ENCODE data around the gene SDK1. TPM values are rescaled to one million over a fixed set of nuclear protein-coding genes. Genes with fewer than 3 reads are reported as not detected.

The SDK1 gene
- total RNA-seq, 1 donor from 2014 or later = 10.9 TPM

DNA sequence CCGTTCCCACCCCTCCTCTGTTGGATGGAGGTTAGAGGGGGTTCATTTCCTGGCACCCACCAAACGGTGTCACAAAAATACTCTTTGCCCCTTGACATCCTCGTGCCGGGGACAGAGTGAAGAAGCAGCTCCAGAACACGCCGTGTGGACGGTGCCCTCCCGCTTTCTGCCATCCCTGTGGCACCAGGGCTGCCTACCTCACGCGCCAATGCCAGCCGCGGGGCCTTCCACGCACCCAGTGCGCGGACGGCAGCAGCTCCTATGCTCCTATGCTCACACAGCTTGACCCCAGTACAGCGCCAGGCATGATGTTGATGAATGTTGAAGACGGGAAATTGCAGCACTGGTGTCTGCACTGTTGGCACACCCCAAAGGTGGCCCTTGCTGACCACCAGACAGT, 873.8 kb downstream of the SDK1 start:
- Mint-ChIP-seq H3K36me3 (ENCODE audit: low read depth) (no peaks in the 10 kb centered on the region), H3K27me3 (ENCODE audit: low read depth) (no peaks in the 10 kb centered on the region), H3K4me3 (ENCODE audit: unreplicated experiment) (no peak overlapping the region), H3K4me1 (ENCODE audit: low read depth) (no peaks in the 10 kb centered on the region), H3K27ac (ENCODE audit: unreplicated experiment) (no peak overlapping the region), H3K9me3 (ENCODE audit: low read depth) (no peaks in the 10 kb centered on the region)
- no peak for DNase-seq (ENCODE audit: low spot score)
- TF ChIP-seq, protein P1, sequence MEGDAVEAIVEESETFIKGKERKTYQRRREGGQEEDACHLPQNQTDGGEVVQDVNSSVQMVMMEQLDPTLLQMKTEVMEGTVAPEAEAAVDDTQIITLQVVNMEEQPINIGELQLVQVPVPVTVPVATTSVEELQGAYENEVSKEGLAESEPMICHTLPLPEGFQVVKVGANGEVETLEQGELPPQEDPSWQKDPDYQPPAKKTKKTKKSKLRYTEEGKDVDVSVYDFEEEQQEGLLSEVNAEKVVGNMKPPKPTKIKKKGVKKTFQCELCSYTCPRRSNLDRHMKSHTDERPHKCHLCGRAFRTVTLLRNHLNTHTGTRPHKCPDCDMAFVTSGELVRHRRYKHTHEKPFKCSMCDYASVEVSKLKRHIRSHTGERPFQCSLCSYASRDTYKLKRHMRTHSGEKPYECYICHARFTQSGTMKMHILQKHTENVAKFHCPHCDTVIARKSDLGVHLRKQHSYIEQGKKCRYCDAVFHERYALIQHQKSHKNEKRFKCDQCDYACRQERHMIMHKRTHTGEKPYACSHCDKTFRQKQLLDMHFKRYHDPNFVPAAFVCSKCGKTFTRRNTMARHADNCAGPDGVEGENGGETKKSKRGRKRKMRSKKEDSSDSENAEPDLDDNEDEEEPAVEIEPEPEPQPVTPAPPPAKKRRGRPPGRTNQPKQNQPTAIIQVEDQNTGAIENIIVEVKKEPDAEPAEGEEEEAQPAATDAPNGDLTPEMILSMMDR (IDR thresholded peaks at IDR 0.05) = no peak

DNA sequence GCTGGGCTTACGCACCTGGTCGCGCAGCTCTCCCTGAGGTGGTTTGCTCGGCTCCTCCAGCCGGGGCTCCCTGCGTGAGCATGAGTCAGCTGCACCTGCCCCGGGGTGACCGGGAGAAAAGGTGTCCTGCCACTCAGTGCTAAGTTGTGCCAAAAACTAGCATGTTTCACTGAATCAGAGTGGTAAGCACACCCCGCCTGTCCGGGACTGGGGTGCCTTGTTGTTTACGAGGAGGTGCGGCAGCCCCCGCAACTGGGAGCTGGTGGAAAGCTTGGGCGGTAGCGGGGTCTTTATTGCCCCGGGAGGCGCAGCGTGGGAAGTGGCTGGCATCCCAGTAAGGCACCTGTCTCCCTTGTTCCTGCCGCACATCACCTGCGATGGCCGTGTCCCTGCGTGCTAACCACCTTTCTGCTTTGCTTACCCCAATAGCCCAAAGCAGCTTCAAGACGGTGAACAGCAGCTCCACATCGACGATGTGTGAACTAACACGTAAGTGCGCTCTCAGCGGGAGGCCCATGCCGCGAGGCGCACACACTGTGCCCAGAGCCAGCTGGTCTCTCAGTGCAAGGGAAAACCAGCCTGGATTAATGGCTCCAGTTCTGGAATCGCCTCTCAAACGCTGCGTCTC, 874.4 kb downstream of the SDK1 start:
- Mint-ChIP-seq H3K4me1 (ENCODE audit: low read depth) (no peaks in the 10 kb centered on the region), H3K36me3 (ENCODE audit: low read depth) (no peaks in the 10 kb centered on the region), H3K9me3 (ENCODE audit: low read depth) (no peaks in the 10 kb centered on the region), H3K27ac (ENCODE audit: unreplicated experiment) (no peak overlapping the region), H3K4me3 (ENCODE audit: unreplicated experiment) (no peak overlapping the region), H3K27me3 (ENCODE audit: low read depth) (no peaks in the 10 kb centered on the region)
- TF ChIP-seq, protein P1 (IDR thresholded peaks at IDR 0.05) = no peak
- peak; percentile 88 for DNase-seq (ENCODE audit: low spot score)

DNA sequence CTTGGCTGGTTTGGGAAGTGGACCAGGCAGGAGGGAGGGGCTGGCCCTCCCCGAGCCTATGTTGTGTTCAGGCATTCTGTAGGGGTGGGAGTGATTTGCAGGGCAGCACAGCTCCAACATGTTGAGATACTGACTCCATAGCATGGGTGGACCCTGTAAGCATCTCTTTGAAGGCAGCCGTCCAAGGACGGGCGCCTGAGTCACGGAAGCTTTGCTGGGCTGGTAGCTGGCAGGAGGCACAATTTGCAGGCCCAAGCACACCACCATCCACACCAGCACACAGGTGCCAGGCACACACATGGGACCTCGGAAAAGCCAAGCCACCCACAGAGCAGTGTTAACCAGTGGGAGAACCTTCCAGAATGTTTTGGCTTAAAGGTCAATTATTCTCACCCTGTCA, 875.9 kb downstream of the SDK1 start:
- Mint-ChIP-seq H3K4me1 (ENCODE audit: low read depth) (no peaks in the 10 kb centered on the region), H3K27ac (ENCODE audit: unreplicated experiment) (peak overlapping the region; percentile 28), H3K4me3 (ENCODE audit: unreplicated experiment) (no peak overlapping the region), H3K27me3 (ENCODE audit: low read depth) (no peaks in the 10 kb centered on the region), H3K36me3 (ENCODE audit: low read depth) (no peaks in the 10 kb centered on the region), H3K9me3 (ENCODE audit: low read depth) (no peaks in the 10 kb centered on the region)
- peak; percentile 35 for DNase-seq (ENCODE audit: low spot score)
- TF ChIP-seq, protein P1 (IDR thresholded peaks at IDR 0.05) = no peak

DNA sequence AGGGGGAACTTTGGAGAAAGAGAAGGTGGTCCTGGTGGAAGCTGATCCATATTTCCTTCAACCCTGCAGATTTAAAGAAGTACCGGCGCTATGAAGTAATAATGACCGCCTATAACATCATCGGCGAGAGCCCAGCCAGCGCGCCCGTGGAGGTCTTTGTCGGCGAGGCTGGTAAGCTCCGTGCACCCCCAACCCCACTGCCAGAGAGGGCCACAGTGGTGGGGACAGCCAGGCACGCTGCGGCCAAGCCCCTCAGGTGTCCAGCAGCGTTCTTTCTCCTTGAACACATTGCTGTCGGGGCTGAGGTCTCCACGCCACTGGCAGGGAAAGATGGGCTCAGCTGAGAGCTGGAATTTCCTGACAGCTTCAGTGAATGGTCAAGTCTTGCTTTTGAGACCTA, 877.4 kb downstream of the SDK1 start:
- Mint-ChIP-seq H3K4me3 (ENCODE audit: unreplicated experiment) (no peak overlapping the region), H3K36me3 (ENCODE audit: low read depth) (peaks cover 2% of the 10 kb centered on the region), H3K27ac (ENCODE audit: unreplicated experiment) (no peak overlapping the region), H3K9me3 (ENCODE audit: low read depth) (no peaks in the 10 kb centered on the region), H3K27me3 (ENCODE audit: low read depth) (no peaks in the 10 kb centered on the region), H3K4me1 (ENCODE audit: low read depth) (no peaks in the 10 kb centered on the region)
- DNase-seq (ENCODE audit: low spot score) = peak; percentile 82
- TF ChIP-seq, protein P1 (IDR thresholded peaks at IDR 0.05) = no peak

DNA sequence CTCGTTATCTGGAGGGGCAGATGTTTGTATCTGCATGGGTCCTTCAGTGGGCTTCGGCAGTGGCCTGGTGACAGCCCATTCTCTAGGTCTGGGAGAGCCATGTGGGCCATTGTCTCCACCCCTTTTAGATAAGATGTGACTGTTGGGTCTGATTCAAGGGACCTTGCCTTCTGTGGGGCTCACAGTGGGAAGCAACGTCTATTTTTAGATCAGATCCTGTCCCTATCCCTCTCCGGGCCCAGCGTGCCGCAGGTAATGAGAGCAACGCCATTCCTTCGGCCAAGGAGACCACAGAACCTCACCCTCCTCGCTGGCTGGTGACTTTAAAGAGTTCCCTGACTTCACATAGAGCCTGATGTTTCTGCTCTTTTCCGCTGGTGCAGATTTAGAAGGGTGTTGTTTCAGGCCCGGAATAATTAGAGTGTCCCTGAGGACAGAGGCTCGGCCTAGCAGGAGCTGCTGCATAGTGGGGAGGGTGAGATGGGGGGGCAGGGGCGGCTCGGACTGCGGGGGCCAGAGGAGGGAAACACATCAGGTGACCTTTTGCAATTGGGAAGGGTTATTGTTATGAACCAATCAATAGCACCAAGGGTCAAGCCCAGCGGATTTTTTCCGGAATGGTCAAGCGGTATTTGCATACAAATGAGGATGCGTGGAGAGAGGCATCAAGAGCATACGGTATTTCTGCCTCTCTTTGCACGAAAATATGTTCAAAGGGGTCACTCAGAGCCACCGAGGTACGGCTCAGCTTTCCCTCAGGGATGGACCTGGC, 878.0 kb downstream of the SDK1 start:
- H3K9me3 Mint-ChIP-seq (ENCODE audit: low read depth) = no peaks in the 10 kb centered on the region
- peak; percentile 38 for DNase-seq (ENCODE audit: low spot score)
- no peak overlapping the region for H3K4me3 Mint-ChIP-seq (ENCODE audit: unreplicated experiment)
- H3K27ac Mint-ChIP-seq (ENCODE audit: unreplicated experiment) = no peak overlapping the region
- no peaks in the 10 kb centered on the region for H3K27me3 Mint-ChIP-seq (ENCODE audit: low read depth)
- TF ChIP-seq, protein P1 (IDR thresholded peaks at IDR 0.05) = no peak
- H3K4me1 Mint-ChIP-seq (ENCODE audit: low read depth) = no peaks in the 10 kb centered on the region
- peaks cover 2% of the 10 kb centered on the region for H3K36me3 Mint-ChIP-seq (ENCODE audit: low read depth)

Data from chondrocyte (in vitro differentiated cells).